Measurements from ENCODE around the gene SPANXC.
"Not testable (repeated sequence)": the region's sequence is repeated elsewhere in the genome, so short reads cannot be mapped to it uniquely, and the experiment has no call there.

The SPANXC gene, protein sequence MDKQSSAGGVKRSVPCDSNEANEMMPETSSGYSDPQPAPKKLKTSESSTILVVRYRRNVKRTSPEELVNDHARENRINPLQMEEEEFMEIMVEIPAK

DNA sequence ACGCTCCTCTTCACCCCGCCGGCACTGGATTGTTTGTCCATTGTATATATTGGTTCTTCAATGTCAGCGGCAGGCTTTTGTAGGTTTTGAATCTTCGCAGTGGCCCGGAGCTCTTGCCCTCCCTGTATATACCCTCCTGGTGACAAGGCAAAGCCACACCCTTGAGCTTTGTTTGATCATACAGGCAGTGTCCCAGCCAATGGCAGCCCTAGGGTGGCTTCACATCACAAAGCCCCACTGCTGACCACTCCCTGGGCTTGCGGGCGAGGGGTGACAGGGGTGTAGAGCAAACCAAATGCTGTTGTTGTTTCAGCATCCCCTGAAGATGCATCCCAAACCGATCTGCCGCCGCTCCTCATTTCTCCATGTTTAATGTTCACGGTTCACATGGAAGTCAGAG is at the start of gene SPANXC:
Gene SPANXC (minus strand): TSS at position 101 of the 400 bp plus-strand sequence. CDS start 60 bp downstream, at position 41.
- not testable (repeated sequence) for DNase-seq (ENCODE audit: low spot score)

DNA sequence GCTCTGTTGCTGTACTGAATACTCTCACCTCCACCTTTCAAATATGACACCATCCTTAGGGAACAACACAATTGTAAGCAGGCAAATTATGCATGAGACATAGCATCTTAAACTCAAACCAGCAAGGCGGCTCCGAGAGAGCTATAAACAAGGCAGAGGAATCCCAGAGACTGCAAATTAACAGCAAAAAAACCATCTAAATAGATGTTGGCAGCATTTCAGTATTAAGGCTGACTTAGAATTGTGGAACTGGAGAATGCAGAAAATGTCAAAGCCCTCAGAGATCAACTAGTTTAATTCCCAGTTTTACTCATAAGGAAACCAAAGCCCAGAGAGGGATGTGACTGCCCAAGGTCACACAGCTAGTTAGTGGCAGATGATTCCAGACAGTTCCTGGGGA is 37.2 kb upstream of the SPANXC start:
- no peak for DNase-seq (ENCODE audit: low spot score)

DNA sequence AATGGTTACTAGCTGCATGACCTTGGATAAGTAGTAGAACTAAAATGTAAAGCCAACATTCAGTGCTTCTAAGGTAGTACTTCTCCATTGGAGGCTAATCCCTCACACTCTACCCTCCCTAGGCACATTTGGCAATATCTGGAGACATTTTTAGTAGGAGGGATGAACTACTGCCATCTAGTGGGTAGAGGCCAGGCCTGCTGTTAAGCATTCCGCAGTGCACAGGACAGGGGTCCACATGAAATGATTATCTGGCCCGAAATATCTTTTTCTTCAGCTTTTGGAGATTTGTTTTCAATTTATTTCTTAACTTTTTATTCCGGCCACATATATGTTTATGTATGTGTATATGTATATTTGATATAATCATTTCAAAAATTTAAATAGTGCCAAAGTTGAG is 36.0 kb upstream of the SPANXC start:
- DNase-seq (ENCODE audit: low spot score), result no peak

DNA sequence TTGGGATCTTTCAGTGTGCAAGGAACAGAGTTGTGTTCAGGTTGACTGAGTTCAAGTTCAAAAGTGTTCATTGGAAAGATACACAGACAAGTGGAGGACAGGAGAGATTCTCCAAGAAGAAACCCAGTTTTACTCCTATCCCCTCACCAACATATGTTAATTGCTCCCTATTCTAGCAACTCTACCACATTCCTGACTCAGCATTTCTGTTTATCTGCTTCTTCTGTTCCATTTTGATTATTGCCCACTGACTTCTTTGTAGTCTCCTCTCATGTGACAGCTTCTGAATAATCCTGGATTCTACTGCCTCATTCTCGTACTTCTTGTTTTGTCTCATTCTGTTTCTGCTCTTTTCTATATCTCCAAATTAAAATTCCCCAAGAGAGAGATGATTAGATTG is 15.8 kb upstream of the SPANXC start:
- DNase-seq (ENCODE audit: low spot score), result no peak

DNA sequence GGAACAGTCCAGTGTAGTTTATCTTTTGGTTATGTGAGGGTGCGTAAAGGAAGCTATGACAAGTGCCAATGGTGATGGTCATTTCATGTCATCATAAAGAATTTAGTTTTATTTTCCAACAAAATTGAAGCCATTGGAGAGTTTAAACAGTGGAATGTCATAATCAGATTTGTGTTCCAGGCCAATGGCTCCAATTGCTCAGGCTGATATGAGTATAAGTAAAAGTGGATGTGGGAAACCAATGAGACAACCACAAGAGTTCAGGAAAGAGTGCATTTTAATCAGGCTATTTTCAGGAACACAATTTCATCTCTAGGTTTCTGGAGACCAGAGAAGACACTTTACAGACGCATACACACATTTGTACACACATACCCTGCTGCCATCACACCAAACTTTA is 20.7 kb downstream of the SPANXC start:
- no peak for DNase-seq (ENCODE audit: low spot score)

DNA sequence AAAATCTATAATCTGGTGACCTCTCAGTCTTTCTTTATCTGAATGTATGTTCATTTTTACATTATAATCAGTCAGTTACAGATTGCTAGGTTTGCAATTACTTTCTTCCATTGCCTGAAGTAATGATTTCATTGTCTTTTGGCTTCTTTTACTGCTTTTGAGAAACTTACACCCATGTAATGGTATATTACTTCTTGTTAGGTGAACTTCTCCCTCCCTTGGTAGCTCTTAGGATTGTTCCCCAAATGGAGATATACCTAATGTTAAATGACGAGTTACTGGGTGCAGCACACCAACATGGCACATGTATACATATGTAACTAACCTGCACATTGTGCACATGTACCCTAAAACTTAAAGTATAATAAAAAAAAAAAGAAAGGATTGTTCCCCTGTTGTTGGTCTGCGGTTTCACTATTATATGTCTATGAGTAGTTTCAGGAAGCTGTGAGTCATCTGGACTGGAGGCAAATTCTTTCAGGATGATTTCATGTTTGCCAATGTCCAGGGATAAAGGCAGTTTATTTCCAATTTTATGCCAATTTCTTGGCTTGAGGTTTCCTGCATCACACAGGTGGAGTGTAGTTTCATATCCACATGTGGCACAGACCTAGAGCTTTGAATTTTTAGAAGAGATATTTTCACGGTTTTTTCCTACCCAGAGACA is 21.8 kb downstream of the SPANXC start:
- DNase-seq (ENCODE audit: low spot score), result no peak

DNA sequence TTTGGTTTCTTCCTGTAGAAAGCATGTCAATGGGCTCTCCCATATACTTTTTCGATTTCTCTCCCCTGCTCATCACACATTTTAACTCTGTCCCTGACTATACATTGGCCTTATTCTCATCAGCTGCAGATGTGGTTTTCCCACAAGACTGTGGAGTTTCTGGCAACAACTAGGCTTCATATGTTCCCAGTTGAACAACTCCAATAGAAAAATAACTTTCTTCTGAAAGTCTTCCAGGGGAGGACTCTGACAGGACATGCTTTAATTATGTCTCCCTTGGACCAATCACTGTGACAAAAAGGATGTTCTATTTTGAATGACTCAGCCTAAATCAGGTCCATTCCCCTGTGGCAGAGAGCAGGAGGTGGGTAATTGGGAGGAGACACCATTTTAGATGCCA is 28.1 kb downstream of the SPANXC start:
- no peak for DNase-seq (ENCODE audit: low spot score)

DNA sequence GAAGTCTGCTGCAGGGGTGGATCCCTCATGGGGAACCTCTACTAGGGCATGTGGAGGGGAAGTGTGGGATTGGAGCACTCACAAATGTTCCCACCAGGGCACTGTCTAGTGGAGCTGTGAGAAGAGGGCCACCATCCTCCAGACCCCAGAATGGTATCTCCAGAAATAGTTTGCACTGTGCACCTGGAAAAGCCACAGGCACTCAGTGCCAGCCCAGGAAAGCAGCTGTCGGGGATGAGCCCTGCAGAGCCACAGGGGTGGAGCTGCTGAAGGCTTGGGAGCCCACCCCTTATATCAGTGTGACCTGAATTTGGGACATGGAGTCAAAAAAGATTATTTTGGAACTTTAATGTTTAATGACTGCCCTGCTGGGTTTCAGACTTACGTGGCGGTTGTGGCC is 40.4 kb downstream of the SPANXC start:
- no peak for DNase-seq (ENCODE audit: low spot score)

Measured in cerebellar cortex (tissue), 1 donor.